GM23338 (cell line): ENCODE measurements around the gene TDG. TPM values are rescaled to one million over a fixed set of nuclear protein-coding genes. Genes with fewer than 3 reads are reported as not detected.
"Not testable (repeated sequence)": the region's sequence is repeated elsewhere in the genome, so short reads cannot be mapped to it uniquely, and the experiment has no call there.

Source experiments
- ATAC-seq: fragments of 200-7000 bp; cut with Tn5 transposase; 3 replicates; pipeline ENCODE4 v1.9.1; 2020
- DNase-seq: peaks from one replicate; pipeline ENCODE4 v3.0.0-alpha.2; 2015; ENCODE audit warnings: low spot score
- H2AFZ ChIP-seq: fragments of 200-600 bp; sonication (generic); 2 replicates; pipeline ENCODE4 v1.8.0; 2016; ENCODE audit warnings: antibody characterized with exemption, mild to moderate bottlenecking, moderate library complexity
- H3F3A ChIP-seq: fragments of 200-600 bp; sonication (generic); replicated peaks from 2 replicates; pipeline ENCODE4 v1.8.0; 2017; ENCODE audit warnings: antibody characterized with exemption, mixed run types, low read depth
- H3K27ac ChIP-seq: fragments of 200-600 bp; sonication (generic); 2 replicates; pipeline ENCODE4 v1.6.1; 2016; ENCODE audit warnings: low read depth
- H3K27me3 ChIP-seq: fragments of 200-600 bp; sonication (generic); 2 replicates; pipeline ENCODE4 v1.8.0; 2016; ENCODE audit warnings: mild to moderate bottlenecking, mixed run types, moderate library complexity; ENCODE audit not compliant: insufficient read depth
- H3K36me3 ChIP-seq: fragments of 200-600 bp; sonication (generic); 2 replicates; pipeline ENCODE4 v1.8.0; 2016; ENCODE audit warnings: mild to moderate bottlenecking; ENCODE audit not compliant: insufficient read depth
- H3K4me1 ChIP-seq: fragments of 200-600 bp; sonication (generic); 2 replicates; pipeline ENCODE4 v1.8.0; 2016; ENCODE audit warnings: mild to moderate bottlenecking, moderate library complexity; ENCODE audit not compliant: insufficient read depth
- H3K4me2 ChIP-seq: fragments of 200-600 bp; sonication (generic); 2 replicates; pipeline ENCODE4 v1.7.1; 2017; ENCODE audit warnings: mixed run types
- H3K4me3 ChIP-seq: fragments of 200-600 bp; sonication (generic); 2 replicates; pipeline ENCODE4 v1.6.1; 2016; ENCODE audit warnings: mixed run types
- H3K79me2 ChIP-seq: fragments of 200-600 bp; sonication (generic); replicated peaks from 2 replicates; pipeline ENCODE4 v1.8.0; 2017; ENCODE audit warnings: mild to moderate bottlenecking; ENCODE audit not compliant: insufficient read depth
- H3K9me2 ChIP-seq: fragments of 200-600 bp; sonication (generic); 2 replicates; pipeline ENCODE4 v1.8.0; 2017; ENCODE audit not compliant: insufficient read depth
- H4K20me1 ChIP-seq: fragments of 200-600 bp; sonication (generic); replicated peaks from 2 replicates; pipeline ENCODE4 v1.8.0; 2017; ENCODE audit warnings: mild to moderate bottlenecking; ENCODE audit not compliant: insufficient read depth
- H3K27ac Mint-ChIP-seq: 2 replicates; pipeline ENCODE4 v1.8.0; 2020; ENCODE audit warnings: inconsistent platforms, mild to moderate bottlenecking, moderate library complexity, mixed read lengths
- H3K27me3 Mint-ChIP-seq: 3 replicates; pipeline ENCODE4 v1.8.0; 2022; ENCODE audit warnings: low read depth, mild to moderate bottlenecking, moderate library complexity, mixed read lengths, inconsistent platforms; ENCODE audit not compliant: insufficient read depth, poor library complexity
- H3K36me3 Mint-ChIP-seq: 3 replicates; pipeline ENCODE4 v1.8.0; 2021; ENCODE audit warnings: low read depth, mild to moderate bottlenecking, inconsistent platforms, moderate library complexity, mixed read lengths
- H3K4me1 Mint-ChIP-seq: 3 replicates; pipeline ENCODE4 v1.8.0; 2020; ENCODE audit warnings: mild to moderate bottlenecking, inconsistent platforms, mixed read lengths
- H3K4me3 Mint-ChIP-seq: 3 replicates; pipeline ENCODE4 v1.8.0; 2021; ENCODE audit warnings: moderate library complexity, mild to moderate bottlenecking, inconsistent platforms, mixed read lengths
- H3K9me3 Mint-ChIP-seq: 3 replicates; pipeline ENCODE4 v1.8.0; 2020; ENCODE audit warnings: moderate library complexity, mild to moderate bottlenecking, inconsistent platforms, mixed read lengths
- polyA plus RNA-seq: library from polyadenylated mRNA; unstranded; fragments of >200 nt; fragmentation: Nextera tagmentation; extraction: Ambion mirVana; gene quantifications from 2 replicates; pipeline ENCODE4 v1.2.1, GENCODE V29; 2016
- total RNA-seq: library from RNA; depleted of rRNA; stranded (reverse); fragments of >200 nt; shearing (Covaris generic); gene quantifications from 2 replicates; pipeline ENCODE4 v1.2.3, GENCODE V29; 2014; rRNA removed

Gene TDG
- total and polyA plus RNA-seq, 2 experiments from 2014 or later, result 57.0 to 66.2 TPM

DNA sequence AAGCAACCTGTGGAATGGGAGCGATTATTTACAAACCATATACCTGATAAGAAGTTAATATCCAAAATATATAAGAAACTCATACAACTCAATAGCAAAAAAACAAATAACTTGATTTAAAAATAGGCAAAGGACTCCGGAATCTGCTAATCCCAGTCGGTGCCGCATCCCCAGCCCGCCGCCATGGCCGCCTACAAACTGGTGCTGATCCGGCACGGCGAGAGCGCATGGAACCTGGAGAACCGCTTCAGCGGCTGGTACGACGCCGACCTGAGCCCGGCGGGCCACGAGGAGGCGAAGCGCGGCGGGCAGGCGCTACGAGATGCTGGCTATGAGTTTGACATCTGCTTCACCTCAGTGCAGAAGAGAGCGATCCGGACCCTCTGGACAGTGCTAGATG lies 64.9 kb downstream of the TDG start:
- H3F3A ChIP-seq, H3K79me2 ChIP-seq, DNase-seq, H3K27me3 ChIP-seq, H3K27me3 Mint-ChIP-seq, H3K4me2 ChIP-seq, H3K4me1 Mint-ChIP-seq, H3K36me3 Mint-ChIP-seq, H3K4me1 ChIP-seq, H3K9me3 Mint-ChIP-seq, ATAC-seq, H3K36me3 ChIP-seq, H2AFZ ChIP-seq, H3K4me3 Mint-ChIP-seq, H3K27ac ChIP-seq, H4K20me1 ChIP-seq, H3K4me3 ChIP-seq, H3K27ac Mint-ChIP-seq, H3K9me2 ChIP-seq: not testable (repeated sequence)

DNA sequence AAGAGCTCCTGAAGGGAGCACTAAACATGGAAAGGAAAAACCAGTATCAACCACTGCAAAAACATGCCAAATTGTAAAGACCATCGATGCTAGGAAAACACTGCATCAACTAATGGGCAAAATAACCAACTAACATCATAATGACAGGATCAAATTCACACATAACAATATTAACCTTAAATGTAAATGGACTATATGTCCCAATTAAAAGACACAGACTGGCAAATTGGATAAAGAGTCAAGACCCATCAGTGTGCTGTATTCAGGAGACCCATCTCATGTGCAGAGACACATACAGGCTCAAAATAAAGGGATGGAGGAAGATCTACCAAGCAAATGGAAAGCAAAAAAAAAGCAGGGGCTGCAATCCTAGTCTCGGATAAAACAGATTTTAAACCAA lies 70.5 kb downstream of the TDG start:
- H2AFZ ChIP-seq, H3K9me2 ChIP-seq, ATAC-seq, H3K27me3 Mint-ChIP-seq, H3K9me3 Mint-ChIP-seq, H3K4me3 ChIP-seq, H3K4me1 Mint-ChIP-seq, H3K79me2 ChIP-seq, H3K27ac Mint-ChIP-seq, H3K4me3 Mint-ChIP-seq, H3K27ac ChIP-seq, H3K4me2 ChIP-seq, DNase-seq, H3K36me3 ChIP-seq, H3K36me3 Mint-ChIP-seq, H3K27me3 ChIP-seq, H3K4me1 ChIP-seq, H4K20me1 ChIP-seq, H3F3A ChIP-seq: not testable (repeated sequence)

Other genes with a start within 250 kb of the TDG start
- 10.2 and 12.5 TPM in 2 replicates for gene NT5DC3, start 124.6 kb upstream of the TDG start, total RNA-seq
- 2.2 and 2.5 TPM in 2 replicates for gene NT5DC3, start 124.6 kb upstream of the TDG start, polyA plus RNA-seq
- gene HSP90B1, start 35.5 kb upstream of the TDG start, total RNA-seq, result 578 and 605 TPM in 2 replicates
- gene HSP90B1, start 35.5 kb upstream of the TDG start, polyA plus RNA-seq, result 1,253 and 1,312 TPM in 2 replicates
- gene GLT8D2, start 84.3 kb downstream of the TDG start, total RNA-seq, result 3.2 and 8.5 TPM in 2 replicates
- 3.2 and 4.2 TPM in 2 replicates for gene GLT8D2, start 84.3 kb downstream of the TDG start, polyA plus RNA-seq
- 0.54 and 1.9 TPM in 2 replicates for gene HCFC2, start 98.7 kb downstream of the TDG start, total RNA-seq
- gene HCFC2, start 98.7 kb downstream of the TDG start, polyA plus RNA-seq, result 1.1 and 2.5 TPM in 2 replicates
- gene NFYB, start 172.3 kb downstream of the TDG start, total RNA-seq, result 28.9 and 32.7 TPM in 2 replicates
- gene NFYB, start 172.3 kb downstream of the TDG start, polyA plus RNA-seq, result 51.9 and 67.2 TPM in 2 replicates
- gene TXNRD1, start 249.9 kb downstream of the TDG start, total RNA-seq, result 127 and 135 TPM in 2 replicates
- gene TXNRD1, start 249.9 kb downstream of the TDG start, polyA plus RNA-seq, result 108 and 115 TPM in 2 replicates